Measurements from ENCODE around the gene ACOX1.

DNA sequence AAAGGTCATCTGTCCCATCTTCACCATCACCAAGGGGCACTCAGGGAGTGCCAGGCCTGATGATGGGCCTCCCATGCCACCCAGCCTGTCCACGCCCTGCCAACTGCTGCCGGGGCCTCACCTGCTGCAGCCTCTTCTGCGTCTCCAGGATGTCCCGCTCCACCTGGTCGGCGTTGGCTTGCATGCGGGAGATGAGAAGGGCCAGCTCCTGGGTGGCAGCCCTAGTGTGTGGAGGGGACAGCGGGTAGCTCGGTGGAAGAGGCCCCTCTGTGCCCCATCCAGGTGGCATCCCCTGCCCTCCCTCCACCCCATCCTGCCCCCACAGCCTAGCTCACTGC lies 44.9 kb upstream of the ACOX1 start:
- TF ChIP-seq, protein P1, sequence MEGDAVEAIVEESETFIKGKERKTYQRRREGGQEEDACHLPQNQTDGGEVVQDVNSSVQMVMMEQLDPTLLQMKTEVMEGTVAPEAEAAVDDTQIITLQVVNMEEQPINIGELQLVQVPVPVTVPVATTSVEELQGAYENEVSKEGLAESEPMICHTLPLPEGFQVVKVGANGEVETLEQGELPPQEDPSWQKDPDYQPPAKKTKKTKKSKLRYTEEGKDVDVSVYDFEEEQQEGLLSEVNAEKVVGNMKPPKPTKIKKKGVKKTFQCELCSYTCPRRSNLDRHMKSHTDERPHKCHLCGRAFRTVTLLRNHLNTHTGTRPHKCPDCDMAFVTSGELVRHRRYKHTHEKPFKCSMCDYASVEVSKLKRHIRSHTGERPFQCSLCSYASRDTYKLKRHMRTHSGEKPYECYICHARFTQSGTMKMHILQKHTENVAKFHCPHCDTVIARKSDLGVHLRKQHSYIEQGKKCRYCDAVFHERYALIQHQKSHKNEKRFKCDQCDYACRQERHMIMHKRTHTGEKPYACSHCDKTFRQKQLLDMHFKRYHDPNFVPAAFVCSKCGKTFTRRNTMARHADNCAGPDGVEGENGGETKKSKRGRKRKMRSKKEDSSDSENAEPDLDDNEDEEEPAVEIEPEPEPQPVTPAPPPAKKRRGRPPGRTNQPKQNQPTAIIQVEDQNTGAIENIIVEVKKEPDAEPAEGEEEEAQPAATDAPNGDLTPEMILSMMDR (IDR thresholded peaks at IDR 0.05), result no peak
- TF ChIP-seq POLR2A (IDR thresholded peaks at IDR 0.05; ENCODE audit: low read depth), result no peak

Data from esophagus muscularis mucosa (tissue), 3 donors.